Liver (tissue), 9 donors: ENCODE results near the gene HTR7. TPM values are rescaled to one million over a fixed set of nuclear protein-coding genes. Genes with fewer than 3 reads are reported as not detected.
"Not testable (repeated sequence)": the region's sequence is repeated elsewhere in the genome, so short reads cannot be mapped to it uniquely, and the experiment has no call there.

Source experiments
- DNase-seq: peaks from one replicate; pipeline ENCODE4 v3.0.0-alpha.2; 2017; ENCODE audit warnings: low spot score
- H3K27ac ChIP-seq, 2 donors: one replicate each; pipeline ENCODE4 v1.7.0; 2013; ENCODE audit warnings: inconsistent platforms in 2 of 2, low read length in 2 of 2, control low read depth in 1 of 2, low read depth in 1 of 2, mild to moderate bottlenecking in 1 of 2
- H3K27me3 ChIP-seq, 4 donors: one replicate each; pipeline versions ENCODE4 v1.6.1 to v1.7.0; 2013; ENCODE audit warnings: low read length in 3 of 4, inconsistent platforms in 1 of 4, mild to moderate bottlenecking in 1 of 4, moderate library complexity in 1 of 4; ENCODE audit not compliant: control insufficient read depth in 4 of 4, insufficient read depth in 4 of 4
- H3K36me3 ChIP-seq, 4 donors: one replicate each; pipeline versions ENCODE4 v1.6.1 to v1.7.0; 2013; ENCODE audit warnings: low read length in 3 of 4, mild to moderate bottlenecking in 3 of 4, low read depth in 1 of 4, moderate library complexity in 1 of 4; ENCODE audit not compliant: control insufficient read depth in 4 of 4, insufficient read depth in 3 of 4
- H3K4me1 ChIP-seq, 4 donors: one replicate each; pipeline versions ENCODE4 v1.6.1 to v1.7.0; 2013; ENCODE audit warnings: low read length in 3 of 4, mild to moderate bottlenecking in 3 of 4, moderate library complexity in 1 of 4; ENCODE audit not compliant: control insufficient read depth in 4 of 4, insufficient read depth in 4 of 4
- H3K4me3 ChIP-seq, 3 donors: one replicate each; pipeline versions ENCODE4 v1.6.1 to v1.7.0; 2013; ENCODE audit warnings: low read length in 3 of 3, control low read depth in 1 of 3, low read depth in 1 of 3, mild to moderate bottlenecking in 1 of 3
- H3K9ac ChIP-seq, 2 donors: one replicate each; pipeline ENCODE4 v1.7.0; 2013; ENCODE audit warnings: low read length in 2 of 2, mild to moderate bottlenecking in 2 of 2, moderate library complexity in 2 of 2, control low read depth in 1 of 2, low read depth in 1 of 2
- H3K9me3 ChIP-seq, 4 donors: one replicate each; pipeline versions ENCODE4 v1.6.1 to v1.7.0; 2013; ENCODE audit warnings: low read length in 3 of 4; ENCODE audit not compliant: control insufficient read depth in 4 of 4
- FOXA2 ChIP-seq: IDR thresholded peaks from 2 replicates; pipeline ENCODE4 v1.6.1; 2016; ENCODE audit warnings: antibody characterized with exemption
- GABPA ChIP-seq, 2 donors: IDR thresholded peaks in 1 of 2; conservative IDR thresholded peaks in 1 of 2; 2 replicates each; pipeline ENCODE4 v1.6.1; 2016; ENCODE audit warnings: antibody characterized with exemption in 2 of 2, mild to moderate bottlenecking in 1 of 2, moderate library complexity in 1 of 2
- HNF4A ChIP-seq, 2 donors: conservative IDR thresholded peaks; 2 replicates each; pipeline ENCODE4 v1.6.1; 2016; ENCODE audit warnings: antibody characterized with exemption in 2 of 2, mild to moderate bottlenecking in 2 of 2
- RAD21 ChIP-seq, 2 donors: IDR thresholded peaks; 2 replicates each; pipeline ENCODE4 v1.6.1; 2016; ENCODE audit warnings: antibody characterized with exemption in 2 of 2, mild to moderate bottlenecking in 2 of 2
- RXRA ChIP-seq, 2 donors: IDR thresholded peaks; 2 replicates each; pipeline ENCODE4 v1.6.1; 2017 to 2018; ENCODE audit warnings: antibody characterized with exemption in 2 of 2, mild to moderate bottlenecking in 1 of 2
- SP1 ChIP-seq: IDR thresholded peaks from 2 replicates; pipeline ENCODE4 v1.6.1; 2018; ENCODE audit warnings: antibody characterized with exemption, mild to moderate bottlenecking
- YY1 ChIP-seq: IDR thresholded peaks from 2 replicates; pipeline ENCODE4 v1.6.1; 2016; ENCODE audit warnings: antibody characterized with exemption, mild to moderate bottlenecking
- WGBS: extraction: QIAGEN DNeasy Blood & Tissue Kit; methylation state at CpG from one replicate; pipeline ENCODE4 v1.1.7; 2013; 5-methylcytosine and 5-hydroxymethylcytosine counted together
- polyA plus RNA-seq, 2 donors: library from polyadenylated mRNA; stranded (reverse) in 1 of 2; unstranded in 1 of 2; fragments of 200-250 nt in 1 of 2; fragments of >200 nt in 1 of 2; fragmentation: Nextera tagmentation in 1 of 2; extraction: Ambion mirVana in 1 of 2; gene quantifications; one replicate each; pipeline versions ENCODE4 v1.2.1 to v1.2.3, GENCODE V29; 2013 to 2015
- total RNA-seq, 2 donors: library from RNA; depleted of rRNA; stranded (reverse); fragments of >200 nt; gene quantifications; one replicate each; pipeline ENCODE4 v1.2.3, GENCODE V29; 2014
- TF ChIP-seq, protein P1 (sequence below): fragments of 150-350 bp; IDR thresholded peaks from 2 replicates; pipeline ENCODE4 v1.5.1; 2017; ENCODE audit warnings: improper control_type of control experiment, low read depth, low read length; ENCODE audit not compliant: missing input control
- TF ChIP-seq, protein P2 (sequence below): IDR thresholded peaks from 2 replicates; pipeline ENCODE4 v1.6.1; 2016; ENCODE audit warnings: antibody characterized with exemption
- TF ChIP-seq, protein P3 (sequence below): IDR thresholded peaks from 2 replicates; pipeline ENCODE4 v1.6.1; 2016; ENCODE audit warnings: antibody characterized with exemption, mild to moderate bottlenecking
- TF ChIP-seq, protein P4 (sequence below): IDR thresholded peaks from 2 replicates; pipeline ENCODE4 v1.6.1; 2016; ENCODE audit warnings: antibody characterized with exemption
- donor health status: healthy.
- donor health status: healthy.
- donor health status: healthy.
- donor health status: healthy.
- donor health status: healthy.

Gene HTR7
- total RNA-seq = under 1 TPM; 0.17 to 0.61 TPM
- under 1 TPM in 1 of 2 donors, not detected in 1; 0.18 TPM for polyA plus RNA-seq

DNA sequence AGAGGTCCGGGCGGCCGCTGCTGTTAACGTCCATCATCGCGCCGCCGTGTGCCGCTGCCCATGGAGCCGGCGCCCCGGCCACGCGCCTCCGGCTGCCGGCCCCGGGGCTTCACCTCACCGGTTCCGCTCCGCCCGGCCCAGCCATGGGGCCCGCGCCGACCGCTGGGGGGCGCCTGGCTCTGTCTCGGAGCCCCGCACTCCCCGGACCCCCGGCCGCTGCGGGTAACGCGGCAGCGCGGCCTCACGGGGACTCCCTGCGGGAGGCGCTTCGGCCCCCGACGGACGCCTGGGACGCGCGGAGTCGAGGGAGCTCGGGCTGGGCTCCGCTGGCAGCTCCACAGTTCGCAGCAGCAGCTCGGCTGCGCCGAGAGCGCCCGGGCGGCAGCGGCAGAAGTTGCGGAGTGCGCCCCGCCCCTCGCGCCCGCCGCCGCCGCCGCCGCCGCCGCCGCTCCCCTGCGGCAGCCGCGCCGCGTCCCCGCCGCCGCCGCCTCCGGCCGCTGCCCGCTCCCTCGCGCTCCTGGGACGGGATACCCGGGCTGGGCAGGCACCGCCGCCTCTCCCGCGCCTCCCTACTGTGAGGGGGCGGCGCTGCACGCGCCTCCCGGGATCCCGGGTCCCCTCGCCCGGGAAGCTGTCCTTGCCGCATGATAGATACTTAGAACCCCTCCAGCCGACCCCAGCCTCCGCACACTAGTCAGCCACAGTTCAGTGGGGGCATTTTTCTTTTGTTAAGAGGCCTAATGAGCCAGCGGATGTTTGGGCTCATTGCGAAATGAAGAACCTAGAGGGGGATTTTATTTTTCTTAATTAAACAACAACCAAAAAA is at the start of gene HTR7:
Gene HTR7 (minus strand): TSS at position 405 of the 826 bp plus-strand sequence. CDS start 368 bp downstream, at position 37.
- Histone ChIP-seq H3K27ac (peak within 1 kb of the TSS in 1 of 2 donors; percentile 42), H3K9me3 (no peaks in the 10 kb centered on the region), H3K36me3 (no peaks in the 10 kb centered on the region), H3K4me1 (peaks cover 3 to 10% (median 5%) of the 10 kb centered on the region in 4 donors), H3K9ac (no peak within 1 kb of the TSS), H3K4me3 (peak within 1 kb of the TSS; percentile 51 to 85 (median 66)), H3K27me3 (peaks cover 0 to 14% (median 5%) of the 10 kb centered on the region in 4 donors)
- WGBS = 1% methylated on average over 104 of the region's 104 CpGs
- DNase-seq = peak; percentile 66
- TF ChIP-seq, protein P1, sequence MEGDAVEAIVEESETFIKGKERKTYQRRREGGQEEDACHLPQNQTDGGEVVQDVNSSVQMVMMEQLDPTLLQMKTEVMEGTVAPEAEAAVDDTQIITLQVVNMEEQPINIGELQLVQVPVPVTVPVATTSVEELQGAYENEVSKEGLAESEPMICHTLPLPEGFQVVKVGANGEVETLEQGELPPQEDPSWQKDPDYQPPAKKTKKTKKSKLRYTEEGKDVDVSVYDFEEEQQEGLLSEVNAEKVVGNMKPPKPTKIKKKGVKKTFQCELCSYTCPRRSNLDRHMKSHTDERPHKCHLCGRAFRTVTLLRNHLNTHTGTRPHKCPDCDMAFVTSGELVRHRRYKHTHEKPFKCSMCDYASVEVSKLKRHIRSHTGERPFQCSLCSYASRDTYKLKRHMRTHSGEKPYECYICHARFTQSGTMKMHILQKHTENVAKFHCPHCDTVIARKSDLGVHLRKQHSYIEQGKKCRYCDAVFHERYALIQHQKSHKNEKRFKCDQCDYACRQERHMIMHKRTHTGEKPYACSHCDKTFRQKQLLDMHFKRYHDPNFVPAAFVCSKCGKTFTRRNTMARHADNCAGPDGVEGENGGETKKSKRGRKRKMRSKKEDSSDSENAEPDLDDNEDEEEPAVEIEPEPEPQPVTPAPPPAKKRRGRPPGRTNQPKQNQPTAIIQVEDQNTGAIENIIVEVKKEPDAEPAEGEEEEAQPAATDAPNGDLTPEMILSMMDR = peak; percentile 33
- TF ChIP-seq YY1 = no peak

DNA sequence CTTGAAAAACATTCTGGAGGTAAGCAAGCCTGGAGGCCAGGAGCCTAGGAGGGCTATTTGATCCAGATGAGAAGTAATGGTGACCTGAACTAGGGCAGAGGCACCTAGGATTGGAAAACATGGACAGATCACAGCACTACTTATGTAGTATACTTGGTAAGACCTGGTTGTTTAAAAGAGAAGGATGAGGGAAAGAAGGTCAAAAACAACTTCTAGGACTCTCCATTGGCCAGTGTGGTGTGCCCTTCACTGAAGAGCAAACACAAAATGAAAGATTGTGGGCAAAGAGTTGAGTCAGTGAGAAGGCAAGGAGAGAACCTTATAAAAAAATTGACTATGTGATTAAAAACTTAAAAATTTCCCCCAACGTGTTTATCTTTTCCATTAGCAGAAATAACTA is 48.8 kb upstream of the HTR7 start:
- Histone ChIP-seq H3K36me3 (peaks cover 0 to 7% (median 2%) of the 10 kb centered on the region in 4 donors), H3K9me3 (no peaks in the 10 kb centered on the region), H3K4me1 (peaks cover 0 to under 1% (median 0%) of the 10 kb centered on the region in 4 donors), H3K27ac (no peak overlapping the region), H3K27me3 (no peaks in the 10 kb centered on the region), H3K9ac (no peak overlapping the region), H3K4me3 (no peak overlapping the region)
- DNase-seq = no peak
- TF ChIP-seq HNF4A (conservative IDR thresholded peaks at IDR 0.05) (no peak), RXRA (IDR thresholded peaks at IDR 0.05) (no peak), RAD21 (IDR thresholded peaks at IDR 0.05) (no peak)
- TF ChIP-seq, protein P2, sequence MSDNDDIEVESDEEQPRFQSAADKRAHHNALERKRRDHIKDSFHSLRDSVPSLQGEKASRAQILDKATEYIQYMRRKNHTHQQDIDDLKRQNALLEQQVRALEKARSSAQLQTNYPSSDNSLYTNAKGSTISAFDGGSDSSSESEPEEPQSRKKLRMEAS = no peak
- TF ChIP-seq, protein P3, sequence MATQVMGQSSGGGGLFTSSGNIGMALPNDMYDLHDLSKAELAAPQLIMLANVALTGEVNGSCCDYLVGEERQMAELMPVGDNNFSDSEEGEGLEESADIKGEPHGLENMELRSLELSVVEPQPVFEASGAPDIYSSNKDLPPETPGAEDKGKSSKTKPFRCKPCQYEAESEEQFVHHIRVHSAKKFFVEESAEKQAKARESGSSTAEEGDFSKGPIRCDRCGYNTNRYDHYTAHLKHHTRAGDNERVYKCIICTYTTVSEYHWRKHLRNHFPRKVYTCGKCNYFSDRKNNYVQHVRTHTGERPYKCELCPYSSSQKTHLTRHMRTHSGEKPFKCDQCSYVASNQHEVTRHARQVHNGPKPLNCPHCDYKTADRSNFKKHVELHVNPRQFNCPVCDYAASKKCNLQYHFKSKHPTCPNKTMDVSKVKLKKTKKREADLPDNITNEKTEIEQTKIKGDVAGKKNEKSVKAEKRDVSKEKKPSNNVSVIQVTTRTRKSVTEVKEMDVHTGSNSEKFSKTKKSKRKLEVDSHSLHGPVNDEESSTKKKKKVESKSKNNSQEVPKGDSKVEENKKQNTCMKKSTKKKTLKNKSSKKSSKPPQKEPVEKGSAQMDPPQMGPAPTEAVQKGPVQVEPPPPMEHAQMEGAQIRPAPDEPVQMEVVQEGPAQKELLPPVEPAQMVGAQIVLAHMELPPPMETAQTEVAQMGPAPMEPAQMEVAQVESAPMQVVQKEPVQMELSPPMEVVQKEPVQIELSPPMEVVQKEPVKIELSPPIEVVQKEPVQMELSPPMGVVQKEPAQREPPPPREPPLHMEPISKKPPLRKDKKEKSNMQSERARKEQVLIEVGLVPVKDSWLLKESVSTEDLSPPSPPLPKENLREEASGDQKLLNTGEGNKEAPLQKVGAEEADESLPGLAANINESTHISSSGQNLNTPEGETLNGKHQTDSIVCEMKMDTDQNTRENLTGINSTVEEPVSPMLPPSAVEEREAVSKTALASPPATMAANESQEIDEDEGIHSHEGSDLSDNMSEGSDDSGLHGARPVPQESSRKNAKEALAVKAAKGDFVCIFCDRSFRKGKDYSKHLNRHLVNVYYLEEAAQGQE = no peak
- TF ChIP-seq, protein P4, sequence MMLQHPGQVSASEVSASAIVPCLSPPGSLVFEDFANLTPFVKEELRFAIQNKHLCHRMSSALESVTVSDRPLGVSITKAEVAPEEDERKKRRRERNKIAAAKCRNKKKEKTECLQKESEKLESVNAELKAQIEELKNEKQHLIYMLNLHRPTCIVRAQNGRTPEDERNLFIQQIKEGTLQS = no peak
- 85% methylated on average over 1 of the region's 1 CpG for WGBS

DNA sequence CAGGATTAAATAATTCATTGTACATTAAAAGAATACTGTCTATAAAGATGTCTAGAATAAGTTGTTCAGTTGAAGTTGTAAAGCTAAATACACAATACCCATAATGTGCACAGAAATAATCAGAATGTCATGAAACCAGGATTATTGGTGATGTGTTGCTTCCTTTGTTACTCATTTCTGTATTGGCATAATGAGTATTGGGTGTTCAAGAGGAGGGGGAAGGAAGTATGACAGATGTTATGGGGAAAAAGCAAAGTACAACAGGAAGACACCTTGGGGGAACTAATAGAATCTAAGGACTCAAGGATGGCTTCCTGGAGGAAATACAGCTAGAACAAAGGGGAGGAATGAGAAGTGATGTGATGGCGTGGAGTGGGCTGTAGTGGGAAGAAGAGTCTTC is 48.1 kb upstream of the HTR7 start:
- peaks cover 0 to 7% (median 2%) of the 10 kb centered on the region in 4 donors for H3K36me3 ChIP-seq
- no peak overlapping the region for H3K9ac ChIP-seq
- H3K27me3 ChIP-seq = no peaks in the 10 kb centered on the region
- no peak for DNase-seq
- no peaks in the 10 kb centered on the region for H3K4me1 ChIP-seq
- no peak overlapping the region for H3K27ac ChIP-seq
- TF ChIP-seq HNF4A (conservative IDR thresholded peaks at IDR 0.05) (no peak), FOXA2 (no peak), YY1 (no peak), GABPA (IDR thresholded peaks at IDR 0.05 in 1 of 2, conservative IDR thresholded peaks at IDR 0.05 in 1 of 2) (no peak), SP1 (no peak), RXRA (IDR thresholded peaks at IDR 0.05) (no peak), RAD21 (IDR thresholded peaks at IDR 0.05) (no peak)
- TF ChIP-seq, protein P4 = no peak
- TF ChIP-seq, protein P1 = no peak
- 87% methylated on average over 1 of the region's 1 CpG for WGBS
- H3K4me3 ChIP-seq = no peak overlapping the region
- H3K9me3 ChIP-seq = no peaks in the 10 kb centered on the region

DNA sequence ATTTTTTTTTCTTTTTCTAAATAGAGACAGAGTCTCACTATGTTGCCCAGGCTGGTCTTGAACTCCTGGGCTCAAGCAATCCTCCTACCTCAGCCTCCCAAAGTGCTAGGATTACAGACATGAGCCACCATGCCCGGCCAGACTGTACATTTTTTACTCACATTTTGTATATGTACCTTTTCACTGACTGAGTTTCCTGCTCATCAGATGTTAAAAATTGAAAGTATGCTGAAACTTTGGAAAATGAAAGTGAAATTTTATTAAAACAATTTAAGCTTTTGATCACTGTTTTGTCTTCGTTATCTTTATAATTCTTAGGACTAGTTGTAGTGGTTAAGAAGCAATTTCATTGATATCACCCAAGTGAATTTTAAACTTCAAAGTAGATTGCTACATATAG is 39.1 kb upstream of the HTR7 start:
- H3K27ac ChIP-seq, DNase-seq, H3K9me3 ChIP-seq, H3K27me3 ChIP-seq, H3K4me3 ChIP-seq, H3K9ac ChIP-seq, H3K4me1 ChIP-seq: not testable (repeated sequence)
- peaks cover 2 to 19% (median 9%) of the 10 kb centered on the region in 4 donors for H3K36me3 ChIP-seq
- WGBS = 81% methylated on average over 2 of the region's 2 CpGs
